ENCODE data around the gene PSAP.
A peak's percentile ranks its signal among the peaks of the same experiment; 100 is the strongest.

The PSAP gene

DNA sequence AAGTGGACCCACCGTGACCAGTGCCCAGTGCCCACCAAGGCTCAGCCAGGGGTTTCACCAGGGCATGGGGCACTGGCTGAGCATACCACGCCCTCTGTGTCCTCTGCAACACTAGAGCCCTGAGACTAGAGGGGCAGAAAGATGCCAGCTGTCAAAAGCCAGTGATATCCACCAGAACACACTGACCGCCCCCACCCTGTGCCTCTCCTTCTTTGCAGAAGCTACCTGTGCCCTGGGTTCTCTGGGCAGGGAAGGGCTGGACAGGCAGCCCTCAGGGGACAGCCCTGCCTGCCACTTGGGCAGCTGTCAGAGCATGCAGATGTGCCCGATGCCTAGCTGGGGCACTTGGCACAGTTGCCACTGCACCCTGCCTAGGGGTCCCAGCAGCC is 78.2 kb downstream of the PSAP start:
- DNase-seq (ENCODE audit: low read depth), result no peak

DNA sequence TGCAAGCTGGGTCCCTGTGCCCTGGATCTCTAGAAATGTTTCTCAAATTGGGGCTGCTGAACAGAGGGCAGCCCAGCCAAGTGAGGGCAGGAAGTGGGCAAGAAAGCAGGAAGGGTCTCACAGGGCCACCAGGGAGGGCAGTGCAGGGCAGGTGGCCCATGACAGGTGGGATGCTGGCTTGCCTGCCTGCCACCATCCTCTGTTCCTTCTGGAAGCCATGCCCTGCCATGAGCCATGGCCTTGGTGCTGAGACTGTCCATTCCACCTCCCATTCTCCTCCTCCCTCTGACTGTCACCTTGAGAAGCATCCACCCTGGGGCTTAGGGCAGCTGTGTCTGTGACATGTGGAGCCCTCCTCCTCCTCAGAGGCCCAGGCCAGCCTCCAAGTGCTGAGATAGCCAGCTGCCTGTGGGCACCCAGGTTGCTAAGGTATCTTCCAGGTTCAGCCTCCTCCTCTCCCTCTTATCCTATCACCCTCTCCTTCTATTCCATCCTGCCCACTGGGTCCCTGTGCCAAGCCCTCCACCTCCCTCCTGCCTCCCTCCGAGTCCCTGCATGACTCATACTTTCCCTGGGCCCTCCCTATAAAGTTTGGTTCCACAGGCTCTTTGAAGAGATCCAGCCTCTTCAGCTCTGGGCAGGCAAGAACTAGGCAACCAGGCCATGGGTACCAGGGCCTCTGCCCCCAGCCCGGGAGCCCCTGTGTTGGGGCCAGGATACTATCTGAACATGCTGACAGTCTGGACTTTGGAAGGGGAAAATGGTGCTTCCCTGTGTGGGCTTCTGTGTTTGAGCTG is 79.0 kb downstream of the PSAP start:
- peak; percentile 42 for DNase-seq (ENCODE audit: low read depth)
- TF ChIP-seq, protein P1, sequence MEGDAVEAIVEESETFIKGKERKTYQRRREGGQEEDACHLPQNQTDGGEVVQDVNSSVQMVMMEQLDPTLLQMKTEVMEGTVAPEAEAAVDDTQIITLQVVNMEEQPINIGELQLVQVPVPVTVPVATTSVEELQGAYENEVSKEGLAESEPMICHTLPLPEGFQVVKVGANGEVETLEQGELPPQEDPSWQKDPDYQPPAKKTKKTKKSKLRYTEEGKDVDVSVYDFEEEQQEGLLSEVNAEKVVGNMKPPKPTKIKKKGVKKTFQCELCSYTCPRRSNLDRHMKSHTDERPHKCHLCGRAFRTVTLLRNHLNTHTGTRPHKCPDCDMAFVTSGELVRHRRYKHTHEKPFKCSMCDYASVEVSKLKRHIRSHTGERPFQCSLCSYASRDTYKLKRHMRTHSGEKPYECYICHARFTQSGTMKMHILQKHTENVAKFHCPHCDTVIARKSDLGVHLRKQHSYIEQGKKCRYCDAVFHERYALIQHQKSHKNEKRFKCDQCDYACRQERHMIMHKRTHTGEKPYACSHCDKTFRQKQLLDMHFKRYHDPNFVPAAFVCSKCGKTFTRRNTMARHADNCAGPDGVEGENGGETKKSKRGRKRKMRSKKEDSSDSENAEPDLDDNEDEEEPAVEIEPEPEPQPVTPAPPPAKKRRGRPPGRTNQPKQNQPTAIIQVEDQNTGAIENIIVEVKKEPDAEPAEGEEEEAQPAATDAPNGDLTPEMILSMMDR (IDR thresholded peaks at IDR 0.05; ENCODE audit: insufficient read depth, low read depth, low read length, missing control alignments), result no peak
- H3K4me3 ChIP-seq (ENCODE audit: low read length), result no peak overlapping the region

More for the DNA sequence above, 78.2 kb downstream of the PSAP start:
- TF ChIP-seq, protein P1 (IDR thresholded peaks at IDR 0.05; ENCODE audit: insufficient read depth, low read depth, low read length, missing control alignments), result no peak
- peak overlapping the region; percentile 45 for H3K4me3 ChIP-seq (ENCODE audit: low read length)

DNA sequence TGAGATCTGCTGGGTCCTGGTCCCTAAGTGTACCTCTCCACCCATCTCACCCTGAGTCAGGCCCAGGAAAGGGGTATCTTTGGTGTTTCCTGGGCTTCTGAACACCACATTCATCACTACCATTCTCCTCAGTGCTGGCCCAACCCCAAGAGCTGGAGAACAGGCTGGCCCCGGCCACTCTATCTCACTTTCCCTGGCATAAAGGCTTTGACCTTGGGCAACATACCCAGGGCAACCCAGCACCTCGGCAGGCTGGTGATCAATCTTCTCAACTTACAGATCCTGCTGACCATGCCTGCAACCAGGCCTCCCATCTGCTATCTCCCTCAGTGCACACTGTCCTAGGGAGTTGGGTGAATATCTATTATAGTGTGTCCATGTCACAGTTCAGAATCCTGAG is 79.8 kb downstream of the PSAP start:
- no peak overlapping the region for H3K4me3 ChIP-seq (ENCODE audit: low read length)
- no peak for DNase-seq (ENCODE audit: low read depth)
- TF ChIP-seq, protein P1 (IDR thresholded peaks at IDR 0.05; ENCODE audit: insufficient read depth, low read depth, low read length, missing control alignments), result no peak

DNA sequence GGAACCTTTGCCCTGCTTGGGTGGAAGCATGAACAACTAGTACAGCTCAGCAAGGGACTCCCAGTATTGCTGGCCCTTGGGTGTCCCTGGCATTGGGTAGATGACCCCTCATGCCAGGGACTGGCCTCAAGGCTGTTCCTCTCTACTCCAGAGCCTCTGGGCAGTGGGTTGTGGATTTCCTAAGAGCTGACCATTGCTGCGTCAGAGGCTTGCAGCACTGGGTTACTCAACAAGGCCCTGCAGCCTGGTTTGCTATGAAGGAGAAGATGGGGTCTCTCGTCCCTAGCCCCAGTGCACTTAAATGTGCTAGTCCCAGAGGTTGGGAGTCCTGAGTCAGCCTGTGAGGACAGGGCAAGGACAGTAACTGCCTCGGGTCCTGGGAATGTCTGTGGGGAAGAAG is 80.3 kb downstream of the PSAP start:
- DNase-seq (ENCODE audit: low read depth), result no peak
- no peak overlapping the region for H3K4me3 ChIP-seq (ENCODE audit: low read length)
- TF ChIP-seq, protein P1 (IDR thresholded peaks at IDR 0.05; ENCODE audit: insufficient read depth, low read depth, low read length, missing control alignments), result no peak

DNA sequence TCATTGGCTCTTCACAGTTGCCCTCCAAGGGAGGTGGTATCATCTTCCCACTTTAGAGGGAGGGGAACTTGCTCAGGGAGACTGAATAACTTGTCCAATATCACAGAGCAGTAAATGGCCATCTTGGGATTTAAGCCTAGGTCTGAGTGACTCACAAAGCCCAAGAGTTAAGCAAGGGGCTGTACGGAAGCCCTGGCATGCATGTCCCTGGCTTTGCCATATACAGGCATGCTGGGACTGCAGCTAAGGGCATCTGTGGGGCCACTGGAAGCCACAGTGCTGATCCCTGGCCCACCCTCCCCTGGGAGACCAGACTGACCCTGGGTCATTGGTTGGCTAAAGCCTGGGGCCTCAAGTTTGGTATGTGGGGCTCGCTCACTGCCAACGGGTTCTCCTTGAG is 80.8 kb downstream of the PSAP start:
- TF ChIP-seq, protein P1 (IDR thresholded peaks at IDR 0.05; ENCODE audit: insufficient read depth, low read depth, low read length, missing control alignments), result no peak
- peak; percentile 15 for DNase-seq (ENCODE audit: low read depth)

DNA sequence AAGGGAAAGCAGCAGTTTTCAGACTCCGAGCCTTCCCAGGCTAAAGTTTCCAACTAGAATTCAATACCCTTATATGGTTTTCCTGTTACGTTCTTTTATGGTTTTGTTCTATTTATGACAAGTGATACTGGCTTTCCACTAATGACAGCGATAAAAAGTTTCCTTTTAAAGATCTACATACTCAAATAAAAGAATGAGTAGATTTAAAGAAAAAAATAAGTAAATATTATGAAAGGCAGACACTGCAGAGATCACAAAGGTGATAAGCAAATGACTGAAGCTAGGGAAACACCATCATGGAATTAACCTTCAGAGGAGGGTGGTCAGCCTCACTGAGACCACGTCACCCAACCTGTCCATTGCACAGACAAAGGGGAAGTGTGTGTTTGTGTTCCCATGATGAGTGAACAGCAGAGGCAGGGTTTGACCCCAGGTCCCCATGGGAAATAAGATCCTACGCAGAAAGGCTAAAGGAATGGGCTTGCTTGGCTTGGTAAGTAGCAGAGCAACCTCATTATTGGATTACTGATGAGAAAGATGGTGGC is 81.7 kb downstream of the PSAP start:
- DNase-seq (ENCODE audit: low read depth), result no peak
- TF ChIP-seq, protein P1 (IDR thresholded peaks at IDR 0.05; ENCODE audit: insufficient read depth, low read depth, low read length, missing control alignments), result no peak
- H3K4me3 ChIP-seq (ENCODE audit: low read length), result no peak overlapping the region

More for the DNA sequence above, 80.8 kb downstream of the PSAP start:
- H3K4me3 ChIP-seq (ENCODE audit: low read length), result no peak overlapping the region
